Measurements from ENCODE around the gene MBLAC2. TPM values are rescaled to one million over a fixed set of nuclear protein-coding genes. Genes with fewer than 3 reads are reported as not detected.

The MBLAC2 gene
- total RNA-seq, 1 experiment from 2014 or later, result 5.7 TPM

DNA sequence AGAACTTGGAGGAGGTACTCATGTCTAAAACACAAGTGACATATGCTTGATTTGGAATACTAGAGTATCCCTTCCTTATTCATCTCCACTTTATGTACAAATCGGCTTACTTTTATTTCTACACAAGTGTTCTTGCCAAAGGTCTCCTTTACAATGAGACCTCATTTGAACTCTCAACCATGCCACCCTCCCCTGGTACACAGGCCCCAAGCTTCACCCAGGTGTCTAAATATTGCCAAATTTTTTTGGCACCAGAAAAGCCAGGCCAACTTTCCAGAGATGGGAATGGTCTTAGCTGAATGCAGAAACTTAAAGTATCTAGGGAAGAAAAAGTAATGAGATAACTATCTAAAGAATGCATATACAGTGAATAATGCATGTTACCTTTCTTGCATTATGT lies 35.9 kb upstream of the MBLAC2 start:
- Histone ChIP-seq H3K27ac (ENCODE audit: low read depth, low read length) (no peak overlapping the region), H3K9ac (ENCODE audit: low read length) (no peak overlapping the region), H3K9me2 (ENCODE audit: insufficient read depth) (no peaks in the 10 kb centered on the region), H3K4me2 (ENCODE audit: low read length) (no peak overlapping the region), H2AFZ (ENCODE audit: low read depth, low read length, poor library complexity, severe bottlenecking) (no peak overlapping the region), H3K27me3 (ENCODE audit: insufficient read depth, low read length) (no peaks in the 10 kb centered on the region), H3K9me3 (ENCODE audit: control insufficient read depth in 1 of 2, insufficient read depth in 1 of 2, low read depth in 1 of 2, low read length in 2 of 2) (no peaks in the 10 kb centered on the region), H3K36me3 (ENCODE audit: control insufficient read depth in 1 of 2, insufficient read depth in 2 of 2, low read length in 2 of 2) (no peaks in the 10 kb centered on the region), H3K4me3 (replicated peaks in 1 of 2; ENCODE audit: low read depth in 1 of 2, low read length in 2 of 2) (no peak overlapping the region), H4K20me1 (ENCODE audit: insufficient read depth) (no peaks in the 10 kb centered on the region; the same call in none of the 2 replicates), H3K79me2 (ENCODE audit: insufficient read depth, low read length) (no peaks in the 10 kb centered on the region; the same call in 1 of the 2 replicates), H3K4me1 (ENCODE audit: control insufficient read depth in 1 of 2, insufficient read depth in 2 of 2, low read length in 2 of 2) (no peaks in the 10 kb centered on the region)
- no peak for ATAC-seq
- ChIA-PET POLR2A (no interaction called here), CTCF (interaction anchor here (1.4 kb wide), 1 partner anchor 71 kb away, joined by 3 read pairs; no protein-coding TSS in a partner anchor), RAD21 (ENCODE audit: low non-redundant PET in 1 of 2, low total read pairs in 2 of 2, uncharacterized antibody in 2 of 2, unreplicated experiment in 2 of 2) (no interaction called here)
- BruUV-seq (replicated peaks), result no TSS peak
- no peak for DNase-seq (ENCODE audit: low read depth, low spot score)
- TF ChIP-seq CTCF (IDR thresholded peaks at IDR 0.05 in 2 of 3, conservative IDR thresholded peaks at IDR 0.05 in 1 of 3; ENCODE audit: borderline replicate concordance in 1 of 3, insufficient read depth in 1 of 3, low read depth in 2 of 3, low read length in 2 of 3) (no peak), EGR1 (IDR thresholded peaks at IDR 0.05; ENCODE audit: low read depth) (no peak), ZNF274 (IDR thresholded peaks at IDR 0.05; ENCODE audit: low read depth, low read length) (no peak), TCF7L2 (IDR thresholded peaks at IDR 0.05; ENCODE audit: borderline replicate concordance, extremely low read depth, insufficient read depth, insufficient read length) (no peak), ZFX (IDR thresholded peaks at IDR 0.05) (no peak), SP1 (IDR thresholded peaks at IDR 0.05; ENCODE audit: low read depth) (no peak)
- TF ChIP-seq, protein P1, sequence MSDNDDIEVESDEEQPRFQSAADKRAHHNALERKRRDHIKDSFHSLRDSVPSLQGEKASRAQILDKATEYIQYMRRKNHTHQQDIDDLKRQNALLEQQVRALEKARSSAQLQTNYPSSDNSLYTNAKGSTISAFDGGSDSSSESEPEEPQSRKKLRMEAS (IDR thresholded peaks at IDR 0.05), result no peak
- TF ChIP-seq, protein P2, sequence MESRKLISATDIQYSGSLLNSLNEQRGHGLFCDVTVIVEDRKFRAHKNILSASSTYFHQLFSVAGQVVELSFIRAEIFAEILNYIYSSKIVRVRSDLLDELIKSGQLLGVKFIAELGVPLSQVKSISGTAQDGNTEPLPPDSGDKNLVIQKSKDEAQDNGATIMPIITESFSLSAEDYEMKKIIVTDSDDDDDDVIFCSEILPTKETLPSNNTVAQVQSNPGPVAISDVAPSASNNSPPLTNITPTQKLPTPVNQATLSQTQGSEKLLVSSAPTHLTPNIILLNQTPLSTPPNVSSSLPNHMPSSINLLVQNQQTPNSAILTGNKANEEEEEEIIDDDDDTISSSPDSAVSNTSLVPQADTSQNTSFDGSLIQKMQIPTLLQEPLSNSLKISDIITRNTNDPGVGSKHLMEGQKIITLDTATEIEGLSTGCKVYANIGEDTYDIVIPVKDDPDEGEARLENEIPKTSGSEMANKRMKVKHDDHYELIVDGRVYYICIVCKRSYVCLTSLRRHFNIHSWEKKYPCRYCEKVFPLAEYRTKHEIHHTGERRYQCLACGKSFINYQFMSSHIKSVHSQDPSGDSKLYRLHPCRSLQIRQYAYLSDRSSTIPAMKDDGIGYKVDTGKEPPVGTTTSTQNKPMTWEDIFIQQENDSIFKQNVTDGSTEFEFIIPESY (IDR thresholded peaks at IDR 0.05; ENCODE audit: extremely low read depth, insufficient replicate concordance, low read length), result no peak
- intact Hi-C loops (cut with micrococcal nuclease), result no loop called here
